HG03439 (cell line): ENCODE measurements around the gene RAET1G.
"Not testable (repeated sequence)": the region's sequence is repeated elsewhere in the genome, so short reads cannot be mapped to it uniquely, and the experiment has no call there.

Source experiments
- ATAC-seq: cut with Tn5 transposase; IDR thresholded peaks from one replicate; pipeline ENCODE4 v1.9.1; 2021; ENCODE audit warnings: mild to moderate bottlenecking, moderate library complexity; ENCODE audit not compliant: unreplicated experiment

Gene RAET1G

GRCh38 chr6:149954328-149954983 lies 31.5 kb upstream of the RAET1G start:
- ATAC-seq, result not testable (repeated sequence)

- ATAC-seq, result not testable (repeated sequence)
These were observed 31.0 kb upstream of the RAET1G start for GRCh38 chr6:149953934-149954327.

- not testable (repeated sequence) for ATAC-seq
These were observed 30.5 kb upstream of the RAET1G start for GRCh38 chr6:149953390-149953789.

GRCh38 chr6:149951626-149952025 lies 28.7 kb upstream of the RAET1G start:
- ATAC-seq, result no peak

GRCh38 chr6:149951096-149951495 lies 28.2 kb upstream of the RAET1G start:
- no peak for ATAC-seq

- no peak for ATAC-seq
These were observed 27.5 kb upstream of the RAET1G start for GRCh38 chr6:149950423-149950822.

- no peak for ATAC-seq
These were observed 25.7 kb upstream of the RAET1G start for GRCh38 chr6:149948616-149949015.

GRCh38 chr6:149948011-149948410 lies 25.1 kb upstream of the RAET1G start:
- no peak for ATAC-seq

GRCh38 chr6:149947533-149947932 lies 24.6 kb upstream of the RAET1G start:
- ATAC-seq, result not testable (repeated sequence)

GRCh38 chr6:149946631-149947030 lies 23.7 kb upstream of the RAET1G start:
- not testable (repeated sequence) for ATAC-seq

GRCh38 chr6:149945276-149945675 lies 22.4 kb upstream of the RAET1G start:
- ATAC-seq, result not testable (repeated sequence)

GRCh38 chr6:149943321-149943720 lies 20.4 kb upstream of the RAET1G start:
- not testable (repeated sequence) for ATAC-seq

- no peak for ATAC-seq
These were observed 19.5 kb upstream of the RAET1G start for GRCh38 chr6:149942461-149942829.

- no peak for ATAC-seq
These were observed 18.9 kb upstream of the RAET1G start, which contains the start of gene ULBP2 for GRCh38 chr6:149941583-149942460. Gene ULBP2 (plus strand): TSS chr6:149942014. CDS start chr6:149942073, 59 bp downstream.

GRCh38 chr6:149940672-149940982 lies 17.7 kb upstream of the RAET1G start:
- no peak for ATAC-seq

GRCh38 chr6:149939909-149940671 lies 17.2 kb upstream of the RAET1G start:
- no peak for ATAC-seq

- ATAC-seq, result no peak
These were observed 16.4 kb upstream of the RAET1G start for GRCh38 chr6:149939356-149939648.

- ATAC-seq, result peak; percentile 81
These were observed 15.8 kb upstream of the RAET1G start for GRCh38 chr6:149938571-149939355.

GRCh38 chr6:149938013-149938570 lies 15.2 kb upstream of the RAET1G start:
- not testable (repeated sequence) for ATAC-seq

- ATAC-seq, result no peak
These were observed 13.8 kb upstream of the RAET1G start for GRCh38 chr6:149936743-149937142.

GRCh38 chr6:149935668-149936067 lies 12.7 kb upstream of the RAET1G start:
- ATAC-seq, result no peak
